ENCODE results near the gene SLC12A8.

SLC12A8 gene

GRCh38 chr3:125190786-125191185 is 21.8 kb downstream of the SLC12A8 start:
- H3K4me3 ChIP-seq (ENCODE audit: low read depth, low read length), result no peak overlapping the region
- TF ChIP-seq CTCF (IDR thresholded peaks at IDR 0.05; ENCODE audit: low read depth, low read length) (no peak), MYC (IDR thresholded peaks at IDR 0.05; ENCODE audit: low read depth, low read length) (no peak), POLR2A (IDR thresholded peaks at IDR 0.05; ENCODE audit: extremely low read depth, insufficient read length) (no peak), MAX (IDR thresholded peaks at IDR 0.05; ENCODE audit: low read depth, low read length) (no peak)
- DNase-seq (ENCODE audit: low read depth), result no peak

- no peak for TF ChIP-seq POLR2A (IDR thresholded peaks at IDR 0.05; ENCODE audit: extremely low read depth, insufficient read length)
- TF ChIP-seq MAX (IDR thresholded peaks at IDR 0.05; ENCODE audit: low read depth, low read length), result no peak
- TF ChIP-seq MYC (IDR thresholded peaks at IDR 0.05; ENCODE audit: low read depth, low read length), result no peak
- TF ChIP-seq CTCF (IDR thresholded peaks at IDR 0.05; ENCODE audit: low read depth, low read length), result no peak
- DNase-seq (ENCODE audit: low read depth), result no peak
- no peak overlapping the region for H3K4me3 ChIP-seq (ENCODE audit: low read depth, low read length)
These were observed 23.0 kb downstream of the SLC12A8 start for GRCh38 chr3:125189378-125190165.

GRCh38 chr3:125188955-125189354 is 23.6 kb downstream of the SLC12A8 start:
- no peak for TF ChIP-seq MAX (IDR thresholded peaks at IDR 0.05; ENCODE audit: low read depth, low read length)
- no peak for TF ChIP-seq MYC (IDR thresholded peaks at IDR 0.05; ENCODE audit: low read depth, low read length)
- no peak for TF ChIP-seq CTCF (IDR thresholded peaks at IDR 0.05; ENCODE audit: low read depth, low read length)
- no peak for TF ChIP-seq POLR2A (IDR thresholded peaks at IDR 0.05; ENCODE audit: extremely low read depth, insufficient read length)
- DNase-seq (ENCODE audit: low read depth), result no peak
- no peak overlapping the region for H3K4me3 ChIP-seq (ENCODE audit: low read depth, low read length)

- no peak for DNase-seq (ENCODE audit: low read depth)
- no peak overlapping the region for H3K4me3 ChIP-seq (ENCODE audit: low read depth, low read length)
- no peak for TF ChIP-seq CTCF (IDR thresholded peaks at IDR 0.05; ENCODE audit: low read depth, low read length)
- TF ChIP-seq MAX (IDR thresholded peaks at IDR 0.05; ENCODE audit: low read depth, low read length), result no peak
- TF ChIP-seq POLR2A (IDR thresholded peaks at IDR 0.05; ENCODE audit: extremely low read depth, insufficient read length), result no peak
- TF ChIP-seq MYC (IDR thresholded peaks at IDR 0.05; ENCODE audit: low read depth, low read length), result no peak
These were observed 25.0 kb downstream of the SLC12A8 start for GRCh38 chr3:125187599-125187910.

GRCh38 chr3:125186800-125187598 is 25.5 kb downstream of the SLC12A8 start:
- H3K4me3 ChIP-seq (ENCODE audit: low read depth, low read length), result no peak overlapping the region
- no peak for DNase-seq (ENCODE audit: low read depth)
- TF ChIP-seq POLR2A (IDR thresholded peaks at IDR 0.05; ENCODE audit: extremely low read depth, insufficient read length) (no peak), MYC (IDR thresholded peaks at IDR 0.05; ENCODE audit: low read depth, low read length) (no peak), MAX (IDR thresholded peaks at IDR 0.05; ENCODE audit: low read depth, low read length) (no peak)

- H3K4me3 ChIP-seq (ENCODE audit: low read depth, low read length), result no peak overlapping the region
- no peak for DNase-seq (ENCODE audit: low read depth)
- no peak for TF ChIP-seq POLR2A (IDR thresholded peaks at IDR 0.05; ENCODE audit: extremely low read depth, insufficient read length)
- TF ChIP-seq MYC (IDR thresholded peaks at IDR 0.05; ENCODE audit: low read depth, low read length), result no peak
- no peak for TF ChIP-seq CTCF (IDR thresholded peaks at IDR 0.05; ENCODE audit: low read depth, low read length)
- no peak for TF ChIP-seq MAX (IDR thresholded peaks at IDR 0.05; ENCODE audit: low read depth, low read length)
These were observed 26.2 kb downstream of the SLC12A8 start for GRCh38 chr3:125186261-125186787.
